HG03565 (cell line): ENCODE results near the gene NR3C2.
A peak's percentile ranks its signal among the peaks of the same experiment; 100 is the strongest.

ENCODE experiments used
- ATAC-seq: cut with Tn5 transposase; IDR thresholded peaks from one replicate; pipeline ENCODE4 v1.9.1; 2021; ENCODE audit warnings: mild to moderate bottlenecking, moderate library complexity; ENCODE audit not compliant: unreplicated experiment

The NR3C2 gene

DNA sequence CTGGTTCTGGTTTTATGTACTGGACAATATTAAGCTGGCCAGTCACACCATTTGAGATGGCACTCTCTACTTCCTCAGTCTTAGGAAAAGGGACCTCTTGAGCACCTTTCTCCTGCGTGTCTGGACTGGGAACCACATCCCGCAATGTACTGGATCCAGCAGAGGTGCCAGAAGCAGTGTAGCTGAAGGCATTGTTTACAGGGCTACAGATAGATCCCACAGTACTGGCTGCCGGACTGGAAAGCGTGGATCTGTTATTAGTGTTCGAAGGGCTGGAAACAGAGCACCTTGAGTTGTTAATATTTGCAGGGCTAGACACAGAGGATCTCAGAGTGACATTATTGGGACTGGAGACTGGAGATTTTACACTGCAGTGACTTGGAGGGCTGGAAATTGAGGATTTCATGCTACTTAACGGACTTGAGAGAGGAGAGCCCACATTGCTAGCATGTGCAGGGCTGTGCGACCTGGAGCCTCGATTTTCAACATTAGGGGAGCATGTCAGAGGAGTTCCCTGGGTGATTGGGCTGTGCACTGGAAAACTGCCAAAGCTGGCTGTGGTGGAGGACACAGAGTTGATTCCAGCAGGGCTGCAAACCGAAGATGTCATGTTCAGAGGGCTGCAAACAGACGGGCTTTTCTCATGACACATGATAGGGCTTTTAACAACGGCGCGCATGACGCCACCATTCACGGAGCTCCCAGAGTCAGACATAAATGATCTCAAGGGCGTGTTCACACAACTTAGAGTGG is 6.4 kb downstream of the NR3C2 start:
- ATAC-seq = no peak

DNA sequence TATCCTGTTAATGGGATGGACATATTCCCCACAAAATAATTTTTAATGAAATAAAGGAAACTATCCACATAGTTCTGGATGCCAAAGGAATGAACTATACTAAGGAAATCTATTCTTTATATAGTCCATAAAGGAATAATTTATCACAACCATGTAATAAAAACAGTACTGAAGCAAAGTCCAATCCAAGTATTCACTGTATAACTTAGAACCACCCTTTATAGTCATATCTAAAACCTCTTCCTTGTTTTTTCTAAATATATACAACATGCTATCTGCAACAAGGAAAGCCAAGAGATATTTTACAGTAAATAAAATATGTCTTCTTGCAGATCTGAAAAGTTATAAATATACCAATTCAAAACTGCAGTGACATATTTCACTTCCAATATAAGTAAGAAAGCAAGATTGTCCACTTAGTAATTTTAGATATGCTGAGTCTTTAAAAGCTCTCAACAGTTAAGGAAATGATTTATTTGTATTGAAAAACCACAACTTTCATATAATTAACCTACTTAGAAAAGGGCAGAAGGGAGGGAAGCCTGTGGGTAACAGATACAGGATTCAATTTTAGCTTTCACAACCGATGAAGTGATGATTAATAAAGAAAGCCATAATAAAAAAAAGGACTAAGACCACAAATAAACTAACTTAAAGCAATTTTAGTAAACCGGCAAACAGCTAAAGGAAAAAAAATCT is 8.0 kb downstream of the NR3C2 start:
- ATAC-seq = no peak

- no peak for ATAC-seq
Observed at GRCh38 chr4:148431401-148431800, 10.8 kb downstream of the NR3C2 start.

GRCh38 chr4:148430854-148431253 is 11.4 kb downstream of the NR3C2 start:
- ATAC-seq = no peak

GRCh38 chr4:148429206-148429605 is 13.0 kb downstream of the NR3C2 start:
- ATAC-seq = no peak

GRCh38 chr4:148426643-148427042 is 15.6 kb downstream of the NR3C2 start:
- no peak for ATAC-seq

DNA sequence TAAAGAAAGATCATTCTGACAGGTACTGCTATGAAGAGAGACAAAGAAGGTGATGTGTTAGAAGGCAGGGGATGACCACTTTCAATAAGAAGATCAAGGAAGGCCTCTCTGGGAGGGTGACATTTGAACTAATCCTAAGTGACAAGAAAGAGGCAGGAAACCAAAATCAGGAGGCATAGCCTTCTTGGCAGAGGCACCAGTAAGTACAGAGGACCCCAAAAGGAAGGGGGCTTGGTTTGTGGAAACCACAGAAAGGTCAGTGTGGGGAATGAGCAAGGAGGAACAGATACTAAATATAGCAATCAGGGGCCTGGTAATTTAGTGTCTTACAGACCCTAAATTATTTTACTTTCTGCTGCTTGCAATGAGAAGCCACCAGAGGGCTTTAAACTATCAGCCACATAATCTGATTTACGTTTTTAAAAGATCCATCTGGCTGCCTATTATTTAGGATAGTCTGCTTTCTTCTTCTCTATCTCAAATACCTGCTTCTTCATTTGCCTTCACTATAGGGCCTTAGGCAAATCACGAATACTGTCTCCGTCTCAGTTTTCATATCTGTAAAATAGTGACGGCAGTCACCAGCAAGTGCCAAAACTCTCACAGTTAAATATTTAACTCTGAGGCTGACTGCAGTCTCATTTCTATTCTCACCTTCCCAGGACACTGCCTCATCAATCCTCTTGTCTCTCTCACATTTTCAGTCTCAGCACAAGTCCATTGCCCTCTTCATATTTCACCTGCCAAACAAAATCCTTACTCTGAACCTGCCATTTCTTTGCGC is 16.7 kb downstream of the NR3C2 start:
- ATAC-seq = peak; percentile 53

DNA sequence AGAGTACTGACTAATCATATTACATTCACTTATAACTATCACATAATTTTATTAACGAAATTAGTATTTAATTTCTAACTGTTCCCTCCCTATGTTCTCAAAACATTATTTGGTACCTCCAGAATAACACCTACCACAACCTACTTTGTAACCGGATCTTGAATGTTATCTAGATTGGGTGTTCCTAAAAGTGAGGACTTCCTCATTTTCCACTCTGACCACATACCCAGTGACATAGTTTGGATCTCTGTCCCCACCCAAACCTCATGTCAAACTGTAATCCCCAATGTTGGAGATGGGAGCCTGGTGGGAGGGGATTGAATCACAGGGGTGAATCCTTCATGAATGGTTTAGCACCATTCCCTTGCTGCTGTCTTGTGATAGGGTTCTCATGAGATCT is 21.8 kb downstream of the NR3C2 start:
- ATAC-seq = no peak

GRCh38 chr4:148415500-148415899 is 26.7 kb downstream of the NR3C2 start:
- ATAC-seq = no peak

DNA sequence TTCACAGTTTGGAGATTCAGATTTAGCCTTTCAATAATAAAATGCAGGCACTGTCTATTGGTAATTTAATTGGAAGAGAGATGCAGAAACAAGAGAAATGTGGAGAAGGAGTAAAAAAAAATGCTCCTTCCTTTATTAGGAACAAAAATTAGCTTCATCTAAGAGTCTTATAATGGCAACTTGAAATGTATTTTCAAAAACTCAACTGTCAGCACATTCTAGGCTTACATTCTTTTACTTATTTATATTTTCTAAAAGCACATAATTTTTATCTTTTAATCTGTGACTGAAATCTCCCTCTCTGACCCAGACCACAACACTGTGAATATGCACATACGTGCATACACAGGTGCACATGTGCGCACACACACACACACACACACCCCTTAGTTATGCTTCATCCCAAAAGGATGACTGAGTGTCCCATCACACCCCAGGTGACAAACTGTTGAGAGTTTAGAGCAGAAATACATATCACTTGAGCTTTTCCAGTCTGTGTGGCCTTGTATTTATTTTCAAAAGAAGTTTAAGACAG is 29.7 kb downstream of the NR3C2 start:
- no peak for ATAC-seq

- no peak for ATAC-seq
Observed at GRCh38 chr4:148405161-148405893, 36.9 kb downstream of the NR3C2 start.

DNA sequence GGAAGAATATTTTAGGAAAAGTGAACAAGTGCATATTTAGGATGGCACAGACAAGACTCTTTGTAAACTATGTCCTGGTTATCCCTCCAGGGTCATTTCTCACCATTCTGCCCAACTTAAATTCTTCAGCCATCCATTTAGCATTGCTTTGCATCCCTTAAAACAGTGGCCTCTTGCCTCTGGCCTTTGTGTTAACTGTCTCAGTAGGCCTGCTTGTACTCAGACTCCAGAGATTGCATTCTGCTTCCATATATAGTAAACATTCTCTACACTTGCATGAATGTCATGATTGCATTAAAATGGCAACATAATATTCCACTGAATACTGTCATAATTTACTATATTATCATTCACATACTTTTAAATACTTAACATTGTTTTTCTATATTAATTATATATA is 43.2 kb downstream of the NR3C2 start:
- ATAC-seq = no peak

- no peak for ATAC-seq
Observed at GRCh38 chr4:148397771-148398170, 44.4 kb downstream of the NR3C2 start.

DNA sequence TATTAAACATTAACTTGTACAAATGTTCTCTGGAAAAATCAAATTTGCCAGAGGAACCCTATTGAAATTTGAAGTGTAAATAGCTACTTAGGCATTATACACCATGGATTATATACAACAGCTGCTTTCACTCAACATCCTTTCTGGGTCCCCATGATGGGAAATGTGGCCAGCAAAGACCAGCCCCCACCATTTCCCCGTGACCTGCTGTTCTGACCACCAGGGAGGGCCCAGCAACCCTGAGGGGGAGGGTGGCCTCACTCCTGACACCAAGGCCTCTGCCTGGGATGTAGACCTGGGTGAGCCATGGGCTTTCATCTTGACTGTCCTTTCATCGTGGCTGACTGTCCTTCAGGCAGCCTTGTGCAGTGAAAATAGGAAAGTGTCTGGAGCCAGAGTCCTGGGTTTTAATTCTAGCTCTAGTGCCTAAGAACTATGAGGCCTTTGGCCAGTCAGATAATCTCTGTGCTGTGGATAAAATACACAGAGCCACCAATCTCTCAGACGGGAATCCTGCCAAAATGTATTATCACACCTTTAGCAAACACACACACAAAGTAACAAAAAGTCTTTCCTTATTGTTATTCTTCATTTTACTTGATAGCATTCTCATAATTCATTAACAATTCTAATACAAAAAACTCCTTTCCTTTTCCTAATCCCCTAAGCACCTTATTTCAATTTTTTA is 45.1 kb downstream of the NR3C2 start:
- no peak for ATAC-seq

DNA sequence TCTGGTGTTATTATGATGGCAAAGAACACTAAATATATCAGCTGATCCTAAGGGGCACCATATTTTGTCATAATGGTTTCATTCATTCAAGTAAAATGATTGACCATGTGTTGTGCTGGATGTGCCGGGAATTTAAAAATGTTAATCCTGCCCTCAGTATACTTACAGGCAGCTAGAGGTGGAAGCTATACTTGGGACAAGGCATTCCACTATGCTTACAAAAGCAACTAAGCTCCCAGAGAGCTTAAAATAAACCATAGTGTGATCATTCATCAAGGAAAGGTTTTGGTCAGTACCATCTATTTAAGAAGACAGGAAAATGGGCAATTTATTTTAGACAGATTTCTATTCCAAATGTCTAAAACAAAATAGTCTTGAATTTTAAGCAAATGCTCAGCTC is 46.4 kb downstream of the NR3C2 start:
- no peak for ATAC-seq

DNA sequence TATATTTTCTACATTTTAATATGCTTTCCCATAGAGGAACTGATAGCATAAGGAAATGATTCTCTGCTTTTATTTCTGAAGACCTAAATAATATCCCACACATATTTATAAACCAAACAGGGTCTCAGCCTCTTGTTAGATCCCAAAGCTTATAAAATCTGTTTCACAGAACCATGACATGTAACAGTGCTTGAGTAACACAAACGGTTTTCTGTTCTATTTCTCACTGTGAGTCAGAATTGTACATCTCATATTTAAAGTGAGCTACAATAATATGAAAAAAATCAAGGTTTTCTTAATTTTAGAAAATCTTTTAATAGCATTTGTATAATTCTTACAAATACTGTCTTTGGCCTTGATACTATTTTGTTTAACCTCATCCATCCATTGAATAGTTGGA is 51.2 kb downstream of the NR3C2 start:
- ATAC-seq = no peak

- ATAC-seq = no peak
Observed at GRCh38 chr4:148390311-148390710, 51.9 kb downstream of the NR3C2 start.

GRCh38 chr4:148380291-148380690 is 61.9 kb downstream of the NR3C2 start:
- no peak for ATAC-seq

GRCh38 chr4:148376151-148376550 is 66.1 kb downstream of the NR3C2 start:
- no peak for ATAC-seq

GRCh38 chr4:148375584-148375983 is 66.6 kb downstream of the NR3C2 start:
- no peak for ATAC-seq
